GM13977 (cell line): ENCODE measurements around the gene TRAF3.

Experiments used
- DNase-seq: peaks from one replicate; pipeline ENCODE4 v3.0.0; 2012; ENCODE audit warnings: low spot score
- CTCF ChIP-seq: IDR thresholded peaks from 2 replicates; pipeline ENCODE4 v1.5.1; 2012; ENCODE audit warnings: mild to moderate bottlenecking, control low read depth; ENCODE audit not compliant: insufficient read depth; ENCODE audit errors: extremely low read depth, missing control alignments
- in situ Hi-C: fragments of 300-500 bp; cut with MboI; formaldehyde crosslinking; loops from one replicate; pipeline ENCODE4 v1.12.0; 2022; ENCODE audit warnings: low sequenced_read_pairs, low pct_unique_long_range_greater_than_20kb, mixed read lengths, inconsistent platforms; ENCODE audit not compliant: unreplicated experiment

Gene TRAF3

GRCh38 chr14:102909462-102909861, 132.2 kb downstream of the TRAF3 start:
- DNase-seq, result no peak
- no peak for TF ChIP-seq CTCF
- in situ Hi-C loops, result no loop called here

- no peak for TF ChIP-seq CTCF
- DNase-seq, result no peak
- in situ Hi-C loops, result loop anchor here (10.0 kb wide), 2 partner anchors 135 to 215 kb away; partner anchors contain the start of gene TRAF3
These were observed 132.7 kb downstream of the TRAF3 start for GRCh38 chr14:102909911-102910310.

- no peak for TF ChIP-seq CTCF
- in situ Hi-C loops, result loop anchor here (10.0 kb wide), 2 partner anchors 136 to 216 kb away; partner anchors contain the start of gene TRAF3
- DNase-seq, result peak; percentile 26
These were observed 133.2 kb downstream of the TRAF3 start for GRCh38 chr14:102910442-102910841.

GRCh38 chr14:102911541-102911951, 134.3 kb downstream of the TRAF3 start:
- DNase-seq, result no peak
- no peak for TF ChIP-seq CTCF
- in situ Hi-C loops, result loop anchor here (10.0 kb wide), 2 partner anchors 137 to 217 kb away; partner anchors contain the start of gene TRAF3

- in situ Hi-C loops, result loop anchor here (10.0 kb wide), 2 partner anchors 137 to 217 kb away; partner anchors contain the start of gene TRAF3
- no peak for DNase-seq
- TF ChIP-seq CTCF, result no peak
These were observed 134.9 kb downstream of the TRAF3 start for GRCh38 chr14:102911991-102912761.

- no peak for DNase-seq
- no peak for TF ChIP-seq CTCF
- in situ Hi-C loops, result loop anchor here (10.0 kb wide), 2 partner anchors 139 to 219 kb away; partner anchors contain the start of gene TRAF3
These were observed 136.3 kb downstream of the TRAF3 start for GRCh38 chr14:102913341-102914211.
